Measurements from ENCODE around the gene FBXO17. TPM values are rescaled to one million over a fixed set of nuclear protein-coding genes. Genes with fewer than 3 reads are reported as not detected.
A peak's percentile ranks its signal among the peaks of the same experiment; 100 is the strongest.

Gene FBXO17
- total and polyA plus RNA-seq, 2 experiments from 2014 or later, result 39.3 to 65.3 TPM

GRCh38 chr19:39014037-39014436 lies 38.5 kb upstream of the FBXO17 start:
- H3K9me3 ChIP-seq (ENCODE audit: low read depth), result no peaks in the 10 kb centered on the region
- TF ChIP-seq CTCF (IDR thresholded peaks at IDR 0.05; ENCODE audit: low read depth, low read length), result no peak
- DNase-seq (ENCODE audit: low read depth in 1 of 2, low spot score in 1 of 2), result no peak

GRCh38 chr19:39009001-39009400 lies 33.5 kb upstream of the FBXO17 start:
- no peaks in the 10 kb centered on the region for H3K36me3 ChIP-seq
- no peaks in the 10 kb centered on the region for H3K27me3 ChIP-seq
- H3K9me3 ChIP-seq (ENCODE audit: low read depth), result no peaks in the 10 kb centered on the region
- H3K4me1 ChIP-seq (ENCODE audit: low read depth), result no peaks in the 10 kb centered on the region
- TF ChIP-seq CTCF (IDR thresholded peaks at IDR 0.05; ENCODE audit: low read depth, low read length), result no peak
- no peak overlapping the region for H3K27ac ChIP-seq
- H3K4me3 ChIP-seq, result no peak overlapping the region
- DNase-seq (ENCODE audit: low read depth in 1 of 2, low spot score in 1 of 2), result no peak

More at GRCh38 chr19:39014037-39014436, 38.5 kb upstream of the FBXO17 start:
- H3K4me1 ChIP-seq (ENCODE audit: low read depth), result no peaks in the 10 kb centered on the region
- no peak overlapping the region for H3K27ac ChIP-seq
- H3K27me3 ChIP-seq, result no peaks in the 10 kb centered on the region
- no peak overlapping the region for H3K4me3 ChIP-seq
- no peaks in the 10 kb centered on the region for H3K36me3 ChIP-seq

- no peak for DNase-seq (ENCODE audit: low read depth in 1 of 2, low spot score in 1 of 2)
Measured at GRCh38 chr19:39008137-39008536, 32.6 kb upstream of the FBXO17 start.

GRCh38 chr19:39007096-39007495 lies 31.6 kb upstream of the FBXO17 start:
- H3K27me3 ChIP-seq, result no peaks in the 10 kb centered on the region
- no peaks in the 10 kb centered on the region for H3K36me3 ChIP-seq
- no peaks in the 10 kb centered on the region for H3K9me3 ChIP-seq (ENCODE audit: low read depth)
- TF ChIP-seq CTCF (IDR thresholded peaks at IDR 0.05; ENCODE audit: low read depth, low read length), result no peak
- no peaks in the 10 kb centered on the region for H3K4me1 ChIP-seq (ENCODE audit: low read depth)
- no peak for DNase-seq (ENCODE audit: low read depth in 1 of 2, low spot score in 1 of 2)
- no peak overlapping the region for H3K27ac ChIP-seq
- no peak overlapping the region for H3K4me3 ChIP-seq

More at GRCh38 chr19:39008137-39008536, 32.6 kb upstream of the FBXO17 start:
- Histone ChIP-seq H3K27me3 (no peaks in the 10 kb centered on the region), H3K4me3 (no peak overlapping the region), H3K36me3 (no peaks in the 10 kb centered on the region), H3K4me1 (ENCODE audit: low read depth) (no peaks in the 10 kb centered on the region), H3K27ac (no peak overlapping the region), H3K9me3 (ENCODE audit: low read depth) (no peaks in the 10 kb centered on the region)
- no peak for TF ChIP-seq CTCF (IDR thresholded peaks at IDR 0.05; ENCODE audit: low read depth, low read length)

GRCh38 chr19:39004403-39004802 lies 28.9 kb upstream of the FBXO17 start:
- Histone ChIP-seq H3K4me1 (ENCODE audit: low read depth) (no peaks in the 10 kb centered on the region), H3K4me3 (no peak overlapping the region), H3K36me3 (no peaks in the 10 kb centered on the region), H3K27me3 (no peaks in the 10 kb centered on the region), H3K9me3 (ENCODE audit: low read depth) (no peaks in the 10 kb centered on the region), H3K27ac (no peak overlapping the region)
- DNase-seq (ENCODE audit: low read depth in 1 of 2, low spot score in 1 of 2), result no peak
- TF ChIP-seq CTCF (IDR thresholded peaks at IDR 0.05; ENCODE audit: low read depth, low read length), result no peak

GRCh38 chr19:39003796-39004195 lies 28.3 kb upstream of the FBXO17 start:
- Histone ChIP-seq H3K4me1 (ENCODE audit: low read depth) (no peaks in the 10 kb centered on the region), H3K9me3 (ENCODE audit: low read depth) (no peaks in the 10 kb centered on the region), H3K27ac (no peak overlapping the region), H3K27me3 (no peaks in the 10 kb centered on the region), H3K4me3 (no peak overlapping the region), H3K36me3 (no peaks in the 10 kb centered on the region)
- DNase-seq (ENCODE audit: low read depth in 1 of 2, low spot score in 1 of 2), result peak in 1 of 2 donors; percentile 11
- TF ChIP-seq CTCF (IDR thresholded peaks at IDR 0.05; ENCODE audit: low read depth, low read length), result no peak

Data from cardiac muscle cell (in vitro differentiated cells and primary cell).